Middle frontal gyrus (tissue), 1 donor: ENCODE data around the gene STARD5.

ENCODE experiments used
- DNase-seq: peaks from one replicate; pipeline ENCODE4 v3.0.0-alpha.2; 2015; ENCODE audit warnings: low spot score; ENCODE audit errors: extremely low spot score

Gene STARD5

GRCh38 chr15:81294516-81294880 lies 29.4 kb downstream of the STARD5 start:
- DNase-seq = no peak

- no peak for DNase-seq
These were observed 30.0 kb downstream of the STARD5 start for GRCh38 chr15:81293728-81294515.

GRCh38 chr15:81292523-81293001 lies 31.4 kb downstream of the STARD5 start:
- DNase-seq = no peak

- no peak for DNase-seq
These were observed 31.9 kb downstream of the STARD5 start for GRCh38 chr15:81291916-81292522.

GRCh38 chr15:81289910-81290309 lies 34.0 kb downstream of the STARD5 start:
- DNase-seq = no peak

- no peak for DNase-seq
These were observed 35.3 kb downstream of the STARD5 start for GRCh38 chr15:81288616-81289015.

- DNase-seq = no peak
These were observed 35.9 kb downstream of the STARD5 start for GRCh38 chr15:81288040-81288439.

GRCh38 chr15:81286621-81287121 lies 37.3 kb downstream of the STARD5 start:
- DNase-seq = no peak

- no peak for DNase-seq
These were observed 38.5 kb downstream of the STARD5 start for GRCh38 chr15:81285461-81285860.

GRCh38 chr15:81284256-81285031 lies 39.5 kb downstream of the STARD5 start:
- DNase-seq = no peak

GRCh38 chr15:81282911-81283310 lies 41.0 kb downstream of the STARD5 start:
- DNase-seq = no peak

- no peak for DNase-seq
These were observed 41.4 kb downstream of the STARD5 start for GRCh38 chr15:81282606-81282895.

- DNase-seq = no peak
These were observed 42.0 kb downstream of the STARD5 start for GRCh38 chr15:81281766-81282605.

GRCh38 chr15:81281456-81281735 lies 42.5 kb downstream of the STARD5 start:
- no peak for DNase-seq

- no peak for DNase-seq
These were observed 43.1 kb downstream of the STARD5 start for GRCh38 chr15:81280696-81281455.

GRCh38 chr15:81279621-81280485 lies 44.1 kb downstream of the STARD5 start:
- DNase-seq = no peak

- DNase-seq = no peak
These were observed 45.5 kb downstream of the STARD5 start for GRCh38 chr15:81278306-81279029.

- DNase-seq = no peak
These were observed 46.1 kb downstream of the STARD5 start for GRCh38 chr15:81277851-81278250.

GRCh38 chr15:81276967-81277366 lies 47.0 kb downstream of the STARD5 start:
- no peak for DNase-seq
